Measurements from ENCODE around the gene HORMAD2.

- TF ChIP-seq, protein P1, sequence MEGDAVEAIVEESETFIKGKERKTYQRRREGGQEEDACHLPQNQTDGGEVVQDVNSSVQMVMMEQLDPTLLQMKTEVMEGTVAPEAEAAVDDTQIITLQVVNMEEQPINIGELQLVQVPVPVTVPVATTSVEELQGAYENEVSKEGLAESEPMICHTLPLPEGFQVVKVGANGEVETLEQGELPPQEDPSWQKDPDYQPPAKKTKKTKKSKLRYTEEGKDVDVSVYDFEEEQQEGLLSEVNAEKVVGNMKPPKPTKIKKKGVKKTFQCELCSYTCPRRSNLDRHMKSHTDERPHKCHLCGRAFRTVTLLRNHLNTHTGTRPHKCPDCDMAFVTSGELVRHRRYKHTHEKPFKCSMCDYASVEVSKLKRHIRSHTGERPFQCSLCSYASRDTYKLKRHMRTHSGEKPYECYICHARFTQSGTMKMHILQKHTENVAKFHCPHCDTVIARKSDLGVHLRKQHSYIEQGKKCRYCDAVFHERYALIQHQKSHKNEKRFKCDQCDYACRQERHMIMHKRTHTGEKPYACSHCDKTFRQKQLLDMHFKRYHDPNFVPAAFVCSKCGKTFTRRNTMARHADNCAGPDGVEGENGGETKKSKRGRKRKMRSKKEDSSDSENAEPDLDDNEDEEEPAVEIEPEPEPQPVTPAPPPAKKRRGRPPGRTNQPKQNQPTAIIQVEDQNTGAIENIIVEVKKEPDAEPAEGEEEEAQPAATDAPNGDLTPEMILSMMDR (IDR thresholded peaks at IDR 0.05): no peak
- no peak for TF ChIP-seq POLR2A (IDR thresholded peaks at IDR 0.05)
Measured at GRCh38 chr22:30041881-30042280, 38.4 kb upstream of the HORMAD2 start.

Measured in thyroid gland (tissue), 4 donors.